AG08396 (cell line): ENCODE measurements around the gene ABCC6.
"Not testable (repeated sequence)": the region's sequence is repeated elsewhere in the genome, so short reads cannot be mapped to it uniquely, and the experiment has no call there.

Experiments used
- DNase-seq: peaks from one replicate; pipeline ENCODE4 v3.0.0; 2012; ENCODE audit warnings: low spot score, mixed read lengths

ABCC6 gene

GRCh38 chr16:16112450-16113053, 110.7 kb downstream of the ABCC6 start:
- no peak for DNase-seq

- DNase-seq: no peak
Measured at GRCh38 chr16:16111639-16112038, 111.7 kb downstream of the ABCC6 start.

GRCh38 chr16:16110111-16110490, 113.2 kb downstream of the ABCC6 start:
- DNase-seq: no peak

GRCh38 chr16:16109453-16110110, 113.7 kb downstream of the ABCC6 start:
- no peak for DNase-seq

GRCh38 chr16:16108759-16109158, 114.5 kb downstream of the ABCC6 start:
- no peak for DNase-seq

GRCh38 chr16:16107839-16108238, 115.5 kb downstream of the ABCC6 start:
- no peak for DNase-seq

- no peak for DNase-seq
Measured at GRCh38 chr16:16106466-16106865, 116.8 kb downstream of the ABCC6 start.

- no peak for DNase-seq
Measured at GRCh38 chr16:16105646-16106045, 117.6 kb downstream of the ABCC6 start.

- not testable (repeated sequence) for DNase-seq
Measured at GRCh38 chr16:16104804-16105141, 118.5 kb downstream of the ABCC6 start.

- DNase-seq: not testable (repeated sequence)
Measured at GRCh38 chr16:16104132-16104803, 119.0 kb downstream of the ABCC6 start.

- DNase-seq: no peak
Measured at GRCh38 chr16:16102738-16103137, 120.6 kb downstream of the ABCC6 start.

GRCh38 chr16:16101585-16101984, 121.7 kb downstream of the ABCC6 start:
- DNase-seq: no peak

- DNase-seq: no peak
Measured at GRCh38 chr16:16100631-16101030, 122.7 kb downstream of the ABCC6 start.

- no peak for DNase-seq
Measured at GRCh38 chr16:16099320-16099719, 124.0 kb downstream of the ABCC6 start.
